Middle frontal gyrus (tissue), 1 donor: Measurements from ENCODE around the gene SLC2A5.

Experiments used
- DNase-seq: peaks from one replicate; pipeline ENCODE4 v3.0.0-alpha.2; 2015; ENCODE audit warnings: low spot score; ENCODE audit errors: extremely low spot score

The SLC2A5 gene

GRCh38 chr1:9062846-9063245, 6.6 kb downstream of the SLC2A5 start:
- DNase-seq = no peak

DNA sequence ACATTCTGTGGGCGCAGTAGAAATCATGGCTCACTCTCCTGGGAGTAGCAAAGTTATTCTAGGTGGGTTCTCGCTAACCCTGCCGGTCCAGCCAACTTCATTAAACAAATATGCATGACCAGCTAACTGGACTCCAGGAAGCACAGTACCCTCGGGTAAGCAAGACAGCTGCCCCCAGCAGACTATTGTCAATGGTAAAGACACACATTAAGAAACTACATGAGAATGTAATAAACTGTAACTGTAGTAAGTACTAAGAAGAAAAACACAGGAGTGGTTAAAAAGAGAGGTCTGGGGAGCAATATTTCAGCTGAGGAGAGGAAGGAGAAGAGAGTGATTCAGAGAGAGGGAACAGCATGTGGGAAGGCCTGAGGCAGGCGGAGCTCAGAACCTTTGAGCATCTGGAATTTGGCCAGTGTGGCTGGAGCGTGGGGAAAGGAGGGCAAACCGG, 7.4 kb downstream of the SLC2A5 start:
- DNase-seq = no peak

DNA sequence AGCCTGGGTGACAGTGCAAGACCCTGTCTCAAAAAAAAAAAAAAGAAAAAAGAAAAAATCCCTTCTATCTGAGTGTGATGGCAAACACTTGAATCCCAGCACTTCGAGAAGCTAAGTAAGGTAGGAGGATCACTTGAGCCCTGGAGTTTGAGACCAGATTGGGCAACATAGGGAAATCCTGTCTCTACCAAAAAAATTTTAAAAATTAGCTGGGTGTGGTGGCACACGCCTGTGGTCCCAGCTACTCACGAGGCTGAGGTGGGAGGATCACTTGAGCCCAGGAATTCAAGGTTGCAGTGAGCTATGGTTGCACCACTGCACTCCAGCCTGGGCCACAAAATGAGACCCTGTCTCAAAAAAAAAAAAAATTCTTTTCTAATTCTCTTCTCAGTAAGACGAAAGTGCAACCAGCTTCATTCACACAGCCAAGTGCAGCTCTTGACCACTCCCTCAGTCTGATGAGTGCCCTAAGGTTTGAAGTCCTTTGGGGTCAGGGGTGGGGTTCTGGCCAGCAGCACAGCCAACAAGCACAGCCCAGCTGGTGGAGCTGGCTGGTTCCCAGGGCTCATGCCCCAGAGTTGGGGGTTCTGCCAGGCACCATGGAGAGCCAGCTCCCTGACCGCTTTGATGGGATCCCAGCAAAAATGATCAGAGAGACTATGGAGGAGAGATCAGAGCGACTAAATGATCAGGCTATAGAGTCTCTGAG, 8.0 kb downstream of the SLC2A5 start:
- no peak for DNase-seq

- no peak for DNase-seq
Measured at GRCh38 chr1:9059891-9060744, 9.3 kb downstream of the SLC2A5 start.

DNA sequence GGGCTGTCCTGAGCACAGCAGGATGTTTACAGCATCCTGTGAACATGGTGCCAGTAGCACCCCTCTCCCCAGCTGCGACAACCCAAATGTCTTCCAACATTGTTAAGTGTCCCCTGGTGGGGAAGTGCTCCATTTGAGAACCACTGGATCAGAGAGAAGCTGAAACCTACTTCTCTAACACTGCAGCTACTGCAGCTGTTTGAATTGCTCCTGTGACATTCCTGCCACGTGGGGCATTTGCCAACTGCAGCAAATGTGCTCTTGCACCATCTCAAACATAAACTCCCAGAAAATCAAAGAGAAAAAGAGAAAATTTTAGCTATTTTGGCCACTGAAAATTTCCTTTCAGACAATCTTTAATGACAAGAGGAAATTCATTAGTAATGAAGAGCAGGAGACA, 11.0 kb downstream of the SLC2A5 start:
- DNase-seq = no peak

DNA sequence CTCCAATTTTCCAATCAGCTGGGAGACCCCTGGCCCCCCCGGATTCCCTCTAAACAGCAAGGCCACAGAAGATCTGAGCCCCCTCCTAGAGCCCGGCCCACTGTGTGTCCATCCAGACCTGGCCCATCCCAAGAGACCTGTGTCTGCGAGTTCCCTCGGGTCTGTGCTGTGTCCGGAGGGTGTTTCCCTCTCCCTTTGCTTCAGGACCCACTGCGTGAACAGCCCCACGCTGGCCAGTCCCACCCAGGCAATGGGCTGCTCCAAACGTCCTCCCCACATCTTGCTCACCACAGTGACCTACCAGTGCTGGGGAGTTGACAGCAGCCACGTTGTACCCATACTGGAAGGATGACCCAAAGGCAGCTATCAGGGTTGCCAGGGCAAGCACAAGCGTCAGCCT, 11.6 kb downstream of the SLC2A5 start:
- no peak for DNase-seq

GRCh38 chr1:9052272-9053049, 17.0 kb downstream of the SLC2A5 start:
- no peak for DNase-seq

DNA sequence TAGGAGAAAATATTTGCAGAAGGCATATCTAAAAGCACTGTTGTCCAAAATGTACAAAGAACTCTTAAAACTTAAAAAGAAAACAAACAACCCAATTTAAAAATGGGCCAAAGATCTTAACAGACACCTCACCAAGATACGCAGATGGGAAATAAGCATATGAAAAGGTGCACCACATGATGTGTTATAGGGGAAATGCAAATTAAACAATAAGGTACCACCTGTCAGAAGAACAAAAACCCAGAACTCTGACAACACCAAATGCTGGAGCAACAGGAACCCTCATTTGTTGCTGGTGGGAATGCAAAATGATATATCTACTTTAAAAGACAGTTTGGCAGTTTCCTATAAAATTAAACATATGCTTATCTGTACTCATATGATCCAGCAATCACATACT, 18.1 kb downstream of the SLC2A5 start:
- no peak for DNase-seq

GRCh38 chr1:9050803-9051202, 18.6 kb downstream of the SLC2A5 start:
- DNase-seq = no peak

DNA sequence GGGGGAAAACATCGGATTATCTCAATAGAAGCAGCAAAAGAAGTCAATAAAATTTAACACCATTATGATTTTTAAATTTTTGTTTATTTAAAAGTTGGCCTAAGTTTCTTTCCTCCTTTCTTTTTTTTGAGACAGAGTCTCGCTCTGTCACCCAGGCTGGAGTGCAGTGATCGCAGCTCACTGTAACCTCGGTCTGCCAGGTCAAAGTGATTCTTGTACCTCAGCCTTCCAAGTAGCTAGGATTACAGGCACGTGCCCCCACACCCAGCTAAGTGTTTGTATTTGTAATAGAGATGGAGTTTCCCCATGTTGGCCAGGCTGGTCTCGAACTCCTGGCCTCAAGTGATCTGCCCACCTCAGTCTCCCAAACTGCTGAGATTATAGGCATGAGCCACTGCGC, 20.9 kb downstream of the SLC2A5 start:
- DNase-seq = no peak

GRCh38 chr1:9047019-9047418, 22.4 kb downstream of the SLC2A5 start:
- DNase-seq = no peak

DNA sequence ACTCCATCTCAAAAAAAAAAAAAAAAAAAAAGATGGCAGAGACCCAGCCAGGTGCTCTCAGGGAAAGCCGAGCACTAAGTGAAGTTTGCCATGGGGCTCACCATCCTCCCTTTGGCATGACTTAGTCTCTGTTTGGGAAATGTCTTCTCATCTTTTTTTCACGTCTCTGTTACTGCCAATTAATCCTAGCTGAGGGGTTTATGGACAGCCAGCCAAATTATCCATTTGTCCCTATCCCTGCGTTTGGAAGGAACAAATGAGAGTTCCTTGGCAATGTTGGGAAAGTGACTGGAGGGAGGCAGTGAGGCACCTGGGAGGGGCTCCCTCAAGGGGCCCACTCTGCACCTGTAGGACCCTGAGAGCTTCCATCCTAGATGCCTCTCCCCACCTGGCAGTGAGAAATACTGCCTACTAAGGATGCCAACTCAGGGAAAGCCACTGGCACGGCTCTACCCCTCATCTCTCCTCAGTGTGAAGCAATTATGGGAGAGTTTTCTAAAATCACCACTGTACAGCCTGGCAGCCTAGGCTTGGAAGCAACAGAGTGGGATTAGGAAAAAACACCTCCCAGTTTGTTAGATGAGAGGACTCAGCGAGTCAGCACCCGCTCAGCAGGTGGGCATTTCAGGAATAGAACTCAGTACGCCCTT, 23.4 kb downstream of the SLC2A5 start:
- DNase-seq = no peak

- no peak for DNase-seq
Measured at GRCh38 chr1:9044236-9044635, 25.2 kb downstream of the SLC2A5 start.

- no peak for DNase-seq
Measured at GRCh38 chr1:9042272-9042671, 27.2 kb downstream of the SLC2A5 start.

GRCh38 chr1:9041116-9041779, 28.2 kb downstream of the SLC2A5 start:
- no peak for DNase-seq

- no peak for DNase-seq
Measured at GRCh38 chr1:9040659-9041030, 28.8 kb downstream of the SLC2A5 start.

DNA sequence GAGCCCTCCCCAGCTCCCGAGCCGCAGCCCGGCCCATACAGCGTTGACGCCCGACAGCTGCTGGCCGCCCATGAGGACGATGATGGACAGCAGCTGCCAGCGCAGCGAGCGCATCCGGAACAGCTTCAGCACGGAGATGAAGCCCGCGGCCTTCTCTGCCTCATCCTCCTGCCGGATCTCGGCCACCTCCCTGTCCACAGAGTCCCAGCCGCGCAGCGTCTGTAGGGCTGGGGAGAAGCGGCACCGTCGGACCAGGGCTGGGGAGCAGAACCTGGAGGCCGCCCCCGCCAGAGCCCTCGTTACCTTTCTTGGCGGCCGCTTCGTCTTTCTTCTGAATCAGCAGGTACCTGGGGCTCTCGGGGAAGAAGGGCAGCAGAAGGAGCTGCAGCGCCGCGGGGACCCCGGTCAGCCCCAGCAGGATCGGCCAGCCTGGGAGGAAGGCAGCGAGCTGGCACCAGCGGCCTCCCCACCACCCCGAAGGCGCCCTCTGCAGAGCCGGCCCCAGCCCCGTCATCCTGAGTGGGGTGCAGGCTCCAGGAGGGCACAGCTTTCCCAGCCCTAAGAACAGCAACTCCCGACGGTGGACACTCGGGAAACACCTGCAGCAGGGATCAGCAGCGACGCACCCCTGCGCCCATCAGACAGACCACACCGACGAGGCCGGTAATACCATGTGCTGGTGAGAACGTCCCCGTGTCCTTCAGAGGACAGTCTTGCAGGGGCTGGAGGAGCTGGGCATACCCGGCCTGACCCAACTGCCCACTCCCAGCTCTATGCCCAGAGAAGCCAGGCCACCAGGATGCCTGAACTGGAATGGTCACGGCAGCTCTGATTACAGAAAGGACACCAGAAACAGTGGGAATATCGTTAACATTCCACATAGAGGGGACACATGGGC, 29.4 kb downstream of the SLC2A5 start:
- DNase-seq = no peak

DNA sequence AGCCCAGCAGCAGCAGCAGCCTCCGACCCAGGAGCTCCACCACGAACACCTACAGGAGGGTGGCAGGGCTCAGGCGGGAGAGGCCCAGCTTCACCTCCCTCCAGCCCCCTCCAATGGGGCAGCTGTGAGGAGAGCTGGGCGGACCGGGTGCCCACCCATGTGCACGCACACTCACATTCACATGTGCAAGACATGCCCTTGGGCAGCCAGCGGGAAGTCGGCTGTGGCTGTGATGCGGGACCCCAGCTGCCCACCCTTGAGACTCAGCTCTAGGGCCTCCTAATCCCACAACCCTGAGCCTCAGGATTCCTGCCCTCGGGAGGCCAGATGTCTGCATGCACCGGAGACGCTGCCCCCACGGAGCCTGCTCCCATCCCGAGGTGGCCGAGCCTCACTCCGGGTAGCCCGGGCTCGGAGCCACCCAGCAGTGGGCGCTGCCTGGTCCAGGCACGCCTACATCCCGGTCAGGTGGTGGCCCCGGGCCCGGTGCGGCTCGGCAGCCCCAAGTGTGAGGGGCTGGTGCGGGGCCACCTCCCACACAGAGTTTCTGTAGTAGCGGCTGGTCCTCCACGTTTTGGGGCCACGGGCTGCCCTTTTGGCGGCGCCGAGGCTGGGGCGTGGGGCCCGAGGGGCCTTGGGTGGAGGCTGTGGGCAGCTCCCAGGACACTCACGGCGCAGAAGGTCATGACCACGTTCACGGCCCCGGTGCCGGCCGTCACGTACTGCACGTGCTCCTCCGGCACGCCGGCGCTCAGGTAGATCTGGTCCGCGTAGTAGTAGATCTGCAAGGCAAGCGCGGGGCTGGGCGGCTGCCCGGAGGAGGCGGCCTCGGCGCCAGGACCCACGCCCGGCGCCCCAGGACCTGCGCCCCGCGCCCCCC, 30.3 kb downstream of the SLC2A5 start:
- DNase-seq = no peak

DNA sequence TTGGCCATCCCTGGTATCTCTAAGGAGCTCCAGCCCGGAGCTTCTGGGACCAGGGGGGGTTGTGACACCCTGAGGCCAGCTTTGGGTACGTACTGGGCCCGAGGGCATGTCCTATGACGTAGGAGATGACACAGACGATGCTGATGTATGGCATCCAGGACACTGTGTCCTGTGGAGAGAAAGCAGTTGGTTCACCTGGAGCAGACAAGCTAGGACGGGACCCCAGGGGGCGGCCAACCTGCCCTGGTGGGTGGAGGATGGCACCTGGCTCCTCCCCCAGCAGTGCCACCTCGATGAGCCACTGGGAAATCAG, 31.1 kb downstream of the SLC2A5 start:
- no peak for DNase-seq
